ENCODE results near the gene ARL5A. TPM values are rescaled to one million over a fixed set of nuclear protein-coding genes. Genes with fewer than 3 reads are reported as not detected.

ARL5A gene
- total and polyA plus RNA-seq, 8 donors, result 4.6 to 27.5 (median 16.5) TPM

DNA sequence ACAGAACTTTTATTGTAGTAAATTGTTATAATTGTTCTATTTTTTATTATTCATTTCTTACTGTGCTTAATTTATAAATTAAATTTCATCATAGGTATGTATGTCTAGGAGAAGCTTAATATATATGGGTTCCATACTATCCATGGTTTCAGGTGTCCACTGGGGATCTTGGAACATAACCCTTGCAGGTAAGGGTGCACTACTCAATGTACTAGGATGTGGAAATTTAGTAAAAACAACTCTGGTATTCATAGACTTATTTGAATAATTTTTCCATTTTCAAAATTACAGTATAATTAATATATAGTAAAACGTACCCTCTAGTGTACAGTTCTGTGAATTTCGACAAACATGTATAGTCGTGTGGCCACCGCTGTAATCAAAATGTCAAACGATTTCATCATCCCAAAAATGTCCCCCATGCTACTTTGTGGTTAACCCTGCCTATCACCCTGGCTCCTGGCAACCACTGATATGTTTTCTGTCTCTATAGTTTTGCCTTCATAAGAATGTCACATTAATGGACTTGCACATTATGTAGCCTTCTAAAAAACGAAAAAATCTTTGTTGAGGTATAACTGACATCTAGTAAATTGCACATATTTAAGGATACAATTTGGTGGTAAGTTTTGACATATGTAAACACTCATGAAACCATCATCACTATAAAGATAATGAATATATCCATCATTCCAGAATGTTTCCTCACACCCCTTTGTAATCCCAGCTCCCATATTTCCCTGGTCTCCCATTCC lies 45.7 kb downstream of the ARL5A start:
- intact Hi-C loops (cut with DNase I), result no loop called here
- Histone ChIP-seq H3K9me3 (no peaks in the 10 kb centered on the region), H3K4me1 (no peaks in the 10 kb centered on the region), H3K27ac (no peak overlapping the region), H3K4me3 (no peak overlapping the region), H3K36me3 (peaks cover 0 to 4% (median 0%) of the 10 kb centered on the region in 3 donors), H3K27me3 (no peaks in the 10 kb centered on the region)
- FAIRE-seq, result no peak
- TF ChIP-seq, protein P1, sequence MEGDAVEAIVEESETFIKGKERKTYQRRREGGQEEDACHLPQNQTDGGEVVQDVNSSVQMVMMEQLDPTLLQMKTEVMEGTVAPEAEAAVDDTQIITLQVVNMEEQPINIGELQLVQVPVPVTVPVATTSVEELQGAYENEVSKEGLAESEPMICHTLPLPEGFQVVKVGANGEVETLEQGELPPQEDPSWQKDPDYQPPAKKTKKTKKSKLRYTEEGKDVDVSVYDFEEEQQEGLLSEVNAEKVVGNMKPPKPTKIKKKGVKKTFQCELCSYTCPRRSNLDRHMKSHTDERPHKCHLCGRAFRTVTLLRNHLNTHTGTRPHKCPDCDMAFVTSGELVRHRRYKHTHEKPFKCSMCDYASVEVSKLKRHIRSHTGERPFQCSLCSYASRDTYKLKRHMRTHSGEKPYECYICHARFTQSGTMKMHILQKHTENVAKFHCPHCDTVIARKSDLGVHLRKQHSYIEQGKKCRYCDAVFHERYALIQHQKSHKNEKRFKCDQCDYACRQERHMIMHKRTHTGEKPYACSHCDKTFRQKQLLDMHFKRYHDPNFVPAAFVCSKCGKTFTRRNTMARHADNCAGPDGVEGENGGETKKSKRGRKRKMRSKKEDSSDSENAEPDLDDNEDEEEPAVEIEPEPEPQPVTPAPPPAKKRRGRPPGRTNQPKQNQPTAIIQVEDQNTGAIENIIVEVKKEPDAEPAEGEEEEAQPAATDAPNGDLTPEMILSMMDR (IDR thresholded peaks at IDR 0.05), result no peak
- 87 to 90% methylated on average over 6 of the region's 6 CpGs for WGBS, 2 donors
- DNase-seq, result no peak
- no peak for ATAC-seq

DNA sequence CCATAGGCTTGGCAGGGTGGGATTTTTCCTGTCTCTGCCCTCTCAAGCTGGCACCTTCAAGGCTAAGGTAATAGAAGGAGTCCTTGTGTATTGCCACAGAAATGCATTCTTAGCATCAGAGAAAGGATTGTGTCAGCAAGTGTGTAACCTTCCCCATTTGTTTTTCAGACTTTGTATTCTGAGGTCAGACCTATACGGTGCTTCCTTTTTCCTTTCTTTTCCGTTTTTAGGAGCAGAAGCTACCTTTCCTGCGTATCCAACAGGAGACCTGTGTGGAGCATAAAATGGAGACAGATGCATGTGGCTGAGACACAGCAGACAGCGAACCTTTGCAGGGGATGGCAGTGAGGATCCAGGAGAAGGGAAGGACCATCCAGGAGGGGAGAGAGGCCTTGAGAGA lies 46.6 kb downstream of the ARL5A start:
- intact Hi-C loops (cut with DNase I), result no loop called here
- Histone ChIP-seq H3K27me3 (no peaks in the 10 kb centered on the region), H3K9me3 (no peaks in the 10 kb centered on the region), H3K36me3 (peaks cover 0 to 4% (median 0%) of the 10 kb centered on the region in 3 donors), H3K4me3 (no peak overlapping the region), H3K4me1 (no peaks in the 10 kb centered on the region), H3K27ac (no peak overlapping the region)
- ATAC-seq, result no peak
- TF ChIP-seq, protein P1 (IDR thresholded peaks at IDR 0.05), result no peak
- 95% methylated on average over 4 of the region's 4 CpGs for WGBS, 2 donors
- FAIRE-seq, result no peak
- no peak for DNase-seq

DNA sequence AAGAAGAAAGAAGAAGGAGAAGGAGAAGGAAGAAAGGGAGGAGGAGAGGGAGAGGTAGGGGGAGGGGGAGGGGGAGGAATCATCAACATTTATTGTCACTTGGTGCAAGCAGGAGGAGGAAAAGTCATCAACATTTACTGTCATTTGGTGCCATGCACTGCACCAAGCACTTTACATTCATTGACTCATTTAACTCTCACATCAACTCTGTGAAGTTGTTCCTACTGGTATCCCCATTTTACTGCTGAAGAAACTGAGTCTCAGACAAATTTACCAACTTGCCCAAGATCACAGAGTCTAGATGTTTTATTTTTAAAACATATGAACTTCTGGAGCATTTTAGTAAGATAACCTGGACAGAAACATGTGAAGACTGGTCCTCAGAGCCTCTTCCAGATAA lies 47.3 kb downstream of the ARL5A start:
- ATAC-seq (no peak), FAIRE-seq (no peak), DNase-seq (no peak)
- Histone ChIP-seq H3K4me3 (no peak overlapping the region), H3K36me3 (peaks cover 0 to 5% (median 0%) of the 10 kb centered on the region in 3 donors), H3K27me3 (no peaks in the 10 kb centered on the region), H3K27ac (no peak overlapping the region), H3K9me3 (no peaks in the 10 kb centered on the region), H3K4me1 (no peaks in the 10 kb centered on the region)
- intact Hi-C loops (cut with DNase I), result no loop called here
- TF ChIP-seq, protein P1 (IDR thresholded peaks at IDR 0.05), result no peak

DNA sequence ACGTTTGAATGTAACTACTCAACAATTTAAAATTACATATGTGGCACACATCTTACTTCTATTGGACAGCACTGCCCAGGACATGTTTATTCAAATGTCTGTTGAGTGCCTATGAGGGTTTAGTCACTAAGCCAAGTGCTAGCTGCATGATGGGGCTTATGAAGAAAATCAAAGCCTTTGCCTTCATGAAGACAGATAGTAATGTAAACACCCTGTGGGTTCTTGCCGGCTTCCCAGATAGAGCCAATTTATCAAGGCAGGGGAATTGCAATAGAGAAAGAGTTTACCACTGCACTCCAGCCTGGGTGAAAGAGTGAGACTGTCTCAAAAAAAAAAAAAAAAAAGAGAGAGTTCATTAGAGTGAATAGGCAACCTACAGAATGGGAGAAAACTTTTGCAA lies 50.3 kb downstream of the ARL5A start:
- FAIRE-seq, result no peak
- no peaks in the 10 kb centered on the region for H3K9me3 ChIP-seq
- intact Hi-C loops (cut with DNase I), result no loop called here
- no peaks in the 10 kb centered on the region for H3K27me3 ChIP-seq
- no peak overlapping the region for H3K27ac ChIP-seq
- no peak for DNase-seq
- ATAC-seq, result no peak
- no peak overlapping the region for H3K4me3 ChIP-seq
- H3K36me3 ChIP-seq, result peaks cover 0 to 6% (median 0%) of the 10 kb centered on the region in 3 donors
- TF ChIP-seq, protein P1 (IDR thresholded peaks at IDR 0.05), result no peak
- no peaks in the 10 kb centered on the region for H3K4me1 ChIP-seq
- WGBS, 2 donors, result 74 to 76% methylated on average over 2 of the region's 2 CpGs

DNA sequence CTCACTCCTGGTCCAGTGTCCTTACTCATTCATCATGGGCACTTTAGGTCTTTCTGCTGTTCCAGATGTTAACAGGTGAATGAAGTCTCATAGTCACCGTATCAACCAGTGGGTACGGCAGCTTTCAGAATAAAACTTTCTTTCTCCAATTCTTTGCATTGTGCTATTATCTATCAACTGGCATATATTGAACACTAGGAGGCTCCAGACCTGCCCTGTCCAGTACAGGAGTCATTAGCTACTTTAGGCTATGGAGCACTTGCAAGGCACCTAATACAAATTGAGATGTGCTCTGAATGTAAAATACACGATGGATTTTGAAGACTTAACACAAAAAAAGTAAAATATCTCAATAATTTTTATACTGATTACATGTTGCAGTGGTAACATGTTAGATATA lies 50.7 kb downstream of the ARL5A start:
- Histone ChIP-seq H3K4me1 (no peaks in the 10 kb centered on the region), H3K27ac (no peak overlapping the region), H3K4me3 (no peak overlapping the region), H3K9me3 (no peaks in the 10 kb centered on the region), H3K27me3 (no peaks in the 10 kb centered on the region), H3K36me3 (peaks cover 0 to 6% (median 0%) of the 10 kb centered on the region in 3 donors)
- intact Hi-C loops (cut with DNase I), result no loop called here
- 99 to 100% methylated on average over 3 of the region's 3 CpGs for WGBS, 2 donors
- FAIRE-seq (no peak), DNase-seq (no peak), ATAC-seq (no peak)
- TF ChIP-seq, protein P1 (IDR thresholded peaks at IDR 0.05), result no peak

Measured in pancreas (tissue), 10 donors.